WTC11 (cell line): ENCODE measurements around the gene INPP4A. TPM values are rescaled to one million over a fixed set of nuclear protein-coding genes. Genes with fewer than 3 reads are reported as not detected.

ENCODE experiments used
- ATF2 ChIP-seq: sonication (generic); formaldehyde crosslinking; IDR thresholded peaks from 2 replicates; pipeline ENCODE4 v1.8.1; 2022; ENCODE audit warnings: low read depth, missing genetic modification reagents, borderline replicate concordance
- ATF6 ChIP-seq: sonication (generic); formaldehyde crosslinking; IDR thresholded peaks from 2 replicates; pipeline ENCODE4 v1.8.1; 2023; ENCODE audit warnings: mild to moderate bottlenecking, missing genetic modification reagents
- CREB1 ChIP-seq: sonication (generic); formaldehyde crosslinking; IDR thresholded peaks from 2 replicates; pipeline ENCODE4 v1.8.0; 2023; ENCODE audit warnings: mild to moderate bottlenecking, missing genetic modification reagents
- CTCF ChIP-seq: fragments of 200-600 bp; IDR thresholded peaks from 2 replicates; pipeline ENCODE4 v1.8.0; 2022; ENCODE audit warnings: antibody characterized with exemption
- E2F4 ChIP-seq: sonication (generic); formaldehyde crosslinking; IDR thresholded peaks from 2 replicates; pipeline ENCODE4 v1.8.1; 2022; ENCODE audit warnings: low read depth, mild to moderate bottlenecking, moderate library complexity, missing genetic modification reagents, borderline replicate concordance
- GABPB1 ChIP-seq: sonication (generic); formaldehyde crosslinking; IDR thresholded peaks from 2 replicates; pipeline ENCODE4 v1.8.1; 2023; ENCODE audit warnings: mild to moderate bottlenecking, missing genetic modification reagents
- GRHL2 ChIP-seq: fragments of 250-450 bp; sonication (Bioruptor Pico); IDR thresholded peaks from 2 replicates; pipeline ENCODE4 v1.8.0; 2022; ENCODE audit warnings: mild to moderate bottlenecking, moderate library complexity; ENCODE audit not compliant: insufficient replicate concordance, severe bottlenecking
- HMGXB4 ChIP-seq: sonication (generic); formaldehyde crosslinking; IDR thresholded peaks from 2 replicates; pipeline ENCODE4 v1.8.1; 2023; ENCODE audit warnings: mild to moderate bottlenecking, moderate library complexity, missing genetic modification reagents
- MLX ChIP-seq: sonication (generic); formaldehyde crosslinking; IDR thresholded peaks from 2 replicates; pipeline ENCODE4 v1.8.1; 2023; ENCODE audit warnings: mild to moderate bottlenecking, missing genetic modification reagents, moderate library complexity
- MXD4 ChIP-seq: fragments of 250-450 bp; sonication (Bioruptor Pico); IDR thresholded peaks from 2 replicates; pipeline ENCODE4 v1.8.0; 2021; ENCODE audit warnings: mild to moderate bottlenecking, moderate library complexity, borderline replicate concordance
- NFE2L1 ChIP-seq: sonication (generic); formaldehyde crosslinking; IDR thresholded peaks from 2 replicates; pipeline ENCODE4 v1.8.1; 2023; ENCODE audit warnings: missing genetic modification reagents
- PREB ChIP-seq: sonication (generic); formaldehyde crosslinking; IDR thresholded peaks from 2 replicates; pipeline ENCODE4 v1.8.1; 2022; ENCODE audit warnings: mild to moderate bottlenecking, missing genetic modification reagents, moderate library complexity, borderline replicate concordance
- PRRX2 ChIP-seq: fragments of 250-450 bp; sonication (Bioruptor Pico); IDR thresholded peaks from 2 replicates; pipeline ENCODE4 v1.8.0; 2021; ENCODE audit warnings: mild to moderate bottlenecking
- TEAD1 ChIP-seq: sonication (generic); formaldehyde crosslinking; IDR thresholded peaks from 2 replicates; pipeline ENCODE4 v1.8.0; 2022; ENCODE audit warnings: mild to moderate bottlenecking, missing genetic modification reagents
- USF2 ChIP-seq: sonication (generic); formaldehyde crosslinking; IDR thresholded peaks from 2 replicates; pipeline ENCODE4 v1.8.1; 2023; ENCODE audit warnings: mild to moderate bottlenecking, missing genetic modification reagents, moderate library complexity
- ZNF219 ChIP-seq: sonication (generic); formaldehyde crosslinking; IDR thresholded peaks from 2 replicates; pipeline ENCODE4 v1.8.0; 2023; ENCODE audit warnings: missing genetic modification reagents, mild to moderate bottlenecking, borderline replicate concordance
- ZNF281 ChIP-seq: sonication (generic); formaldehyde crosslinking; IDR thresholded peaks from 2 replicates; pipeline ENCODE4 v1.8.0; 2023; ENCODE audit warnings: mild to moderate bottlenecking, missing genetic modification reagents
- ZNF396 ChIP-seq: fragments of 250-450 bp; sonication (Bioruptor Pico); IDR thresholded peaks from 2 replicates; pipeline ENCODE4 v1.8.0; 2021; ENCODE audit warnings: mild to moderate bottlenecking, moderate library complexity, borderline replicate concordance
- ZNF423 ChIP-seq: fragments of 250-450 bp; sonication (Bioruptor Pico); IDR thresholded peaks from 2 replicates; pipeline ENCODE4 v2.1.2; 2022; ENCODE audit warnings: mild to moderate bottlenecking, moderate library complexity
- ZNF512 ChIP-seq: sonication (generic); formaldehyde crosslinking; IDR thresholded peaks from 2 replicates; pipeline ENCODE4 v1.8.1; 2022; ENCODE audit warnings: missing genetic modification reagents, borderline replicate concordance
- ZNF671 ChIP-seq: fragments of 250-450 bp; sonication (Bioruptor Pico); IDR thresholded peaks from 2 replicates; pipeline ENCODE4 v1.8.0; 2021; ENCODE audit warnings: mild to moderate bottlenecking
- total RNA-seq: library from RNA; stranded (reverse); gene quantifications from 3 replicates; pipeline ENCODE4 v1.2.3, GENCODE V29; 2021

The INPP4A gene
- total RNA-seq, 1 experiment from 2014 or later = 38.3 TPM

- TF ChIP-seq HMGXB4 (peak; percentile 97), NFE2L1 (CRISPR knock-in tag) (peak; percentile 71; the same call in 1 of the 2 replicates), ATF2 (0 out of 2 replicates have a peak, but pooled peaks have one; percentile 63), ZNF281 (CRISPR knock-in tag) (no peak), MXD4 (CRISPR knock-in tag) (no peak), GABPB1 (CRISPR knock-in tag) (peak; percentile 89), USF2 (CRISPR knock-in tag) (peak; percentile 65), ZNF396 (no peak), PREB (CRISPR knock-in tag) (peak; percentile 79; the same call in 1 of the 2 replicates), ZNF512 (CRISPR knock-in tag) (no peak), GRHL2 (CRISPR knock-in tag) (no peak), CTCF (no peak), MLX (CRISPR knock-in tag) (no peak), ZNF219 (CRISPR knock-in tag) (no peak), TEAD1 (CRISPR knock-in tag) (peak; percentile 41), CREB1 (CRISPR knock-in tag) (0 out of 2 replicates have a peak, but pooled peaks have one; percentile 31), ZNF423 (no peak), ZNF671 (CRISPR knock-in tag) (no peak), PRRX2 (no peak), ATF6 (CRISPR knock-in tag) (no peak), E2F4 (CRISPR knock-in tag) (peak; percentile 50; the same call in 1 of the 2 replicates)
Measured at GRCh38 chr2:98608116-98608961, 163.7 kb downstream of the INPP4A start, which contains the start of the genes COA5 and UNC50 (continued).
